GM23338 (cell line): ENCODE results near the gene HNRNPM.

Experiments used
- EZH2phosphoT487 ChIP-seq: fragments of 200-600 bp; sonication (generic); IDR thresholded peaks from one replicate; pipeline ENCODE4 v1.8.1; 2018; ENCODE audit warnings: antibody characterized with exemption; ENCODE audit not compliant: unreplicated experiment
- JUNB ChIP-seq: IDR thresholded peaks from one replicate; pipeline ENCODE4 v1.6.1; 2016; ENCODE audit warnings: antibody characterized with exemption; ENCODE audit not compliant: unreplicated experiment
- POLR2AphosphoS5 ChIP-seq: IDR thresholded peaks from 2 replicates; pipeline ENCODE4 v1.6.1; 2016; ENCODE audit warnings: antibody characterized with exemption, low read depth
- ZNF114 ChIP-seq: fragments of 250-450 bp; sonication (Bioruptor Pico); IDR thresholded peaks from 2 replicates; pipeline ENCODE4 v1.5.0; 2020; ENCODE audit warnings: mild to moderate bottlenecking, moderate library complexity
- TF ChIP-seq, protein P1 (sequence below), 2 experiments: fragments of 200-600 bp in 1 of 2; sonication (generic) in 1 of 2; conservative IDR thresholded peaks; 2 replicates each; pipeline versions ENCODE4 v1.5.1 to v1.6.1; 2016 to 2017; ENCODE audit warnings: antibody characterized with exemption in 2 of 2, low read depth in 2 of 2, mild to moderate bottlenecking in 2 of 2, moderate library complexity in 1 of 2
- TF ChIP-seq, protein P2 (sequence below): IDR thresholded peaks from one replicate; pipeline ENCODE4 v1.6.1; 2018; ENCODE audit warnings: antibody characterized with exemption; ENCODE audit not compliant: unreplicated experiment

DNA sequence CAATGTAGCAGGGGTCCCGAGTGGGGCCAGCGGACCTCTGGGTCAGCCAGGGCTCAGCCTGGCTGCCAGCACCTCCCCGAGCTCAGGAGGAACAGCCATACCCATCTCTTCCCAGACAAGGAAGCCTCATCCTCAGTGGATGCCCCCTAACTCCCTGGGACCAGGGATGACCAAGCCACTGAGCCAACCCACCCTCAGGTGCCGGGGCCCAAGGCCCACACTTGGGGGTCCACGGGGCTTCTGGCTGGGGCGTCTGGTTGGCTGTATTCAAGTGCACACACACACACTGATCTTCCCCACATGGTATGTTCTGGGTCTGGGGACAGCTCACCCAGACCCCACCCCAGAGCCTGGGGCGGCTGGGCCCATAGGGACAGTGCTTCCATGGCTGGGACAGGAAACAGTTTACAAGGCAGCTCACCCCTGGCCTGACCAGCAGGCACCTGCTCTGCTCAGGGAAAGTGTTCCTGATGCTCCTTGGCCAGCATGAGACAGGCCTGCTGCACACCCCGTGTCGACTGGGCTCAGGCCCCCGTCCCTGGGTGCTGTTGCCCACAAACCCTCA, 46.9 kb upstream of the HNRNPM start:
- no peak for TF ChIP-seq JUNB
- TF ChIP-seq, protein P1, sequence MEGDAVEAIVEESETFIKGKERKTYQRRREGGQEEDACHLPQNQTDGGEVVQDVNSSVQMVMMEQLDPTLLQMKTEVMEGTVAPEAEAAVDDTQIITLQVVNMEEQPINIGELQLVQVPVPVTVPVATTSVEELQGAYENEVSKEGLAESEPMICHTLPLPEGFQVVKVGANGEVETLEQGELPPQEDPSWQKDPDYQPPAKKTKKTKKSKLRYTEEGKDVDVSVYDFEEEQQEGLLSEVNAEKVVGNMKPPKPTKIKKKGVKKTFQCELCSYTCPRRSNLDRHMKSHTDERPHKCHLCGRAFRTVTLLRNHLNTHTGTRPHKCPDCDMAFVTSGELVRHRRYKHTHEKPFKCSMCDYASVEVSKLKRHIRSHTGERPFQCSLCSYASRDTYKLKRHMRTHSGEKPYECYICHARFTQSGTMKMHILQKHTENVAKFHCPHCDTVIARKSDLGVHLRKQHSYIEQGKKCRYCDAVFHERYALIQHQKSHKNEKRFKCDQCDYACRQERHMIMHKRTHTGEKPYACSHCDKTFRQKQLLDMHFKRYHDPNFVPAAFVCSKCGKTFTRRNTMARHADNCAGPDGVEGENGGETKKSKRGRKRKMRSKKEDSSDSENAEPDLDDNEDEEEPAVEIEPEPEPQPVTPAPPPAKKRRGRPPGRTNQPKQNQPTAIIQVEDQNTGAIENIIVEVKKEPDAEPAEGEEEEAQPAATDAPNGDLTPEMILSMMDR (conservative IDR thresholded peaks at IDR 0.05; ENCODE audit: low read depth in 2 of 2) = no peak
- TF ChIP-seq, protein P2, sequence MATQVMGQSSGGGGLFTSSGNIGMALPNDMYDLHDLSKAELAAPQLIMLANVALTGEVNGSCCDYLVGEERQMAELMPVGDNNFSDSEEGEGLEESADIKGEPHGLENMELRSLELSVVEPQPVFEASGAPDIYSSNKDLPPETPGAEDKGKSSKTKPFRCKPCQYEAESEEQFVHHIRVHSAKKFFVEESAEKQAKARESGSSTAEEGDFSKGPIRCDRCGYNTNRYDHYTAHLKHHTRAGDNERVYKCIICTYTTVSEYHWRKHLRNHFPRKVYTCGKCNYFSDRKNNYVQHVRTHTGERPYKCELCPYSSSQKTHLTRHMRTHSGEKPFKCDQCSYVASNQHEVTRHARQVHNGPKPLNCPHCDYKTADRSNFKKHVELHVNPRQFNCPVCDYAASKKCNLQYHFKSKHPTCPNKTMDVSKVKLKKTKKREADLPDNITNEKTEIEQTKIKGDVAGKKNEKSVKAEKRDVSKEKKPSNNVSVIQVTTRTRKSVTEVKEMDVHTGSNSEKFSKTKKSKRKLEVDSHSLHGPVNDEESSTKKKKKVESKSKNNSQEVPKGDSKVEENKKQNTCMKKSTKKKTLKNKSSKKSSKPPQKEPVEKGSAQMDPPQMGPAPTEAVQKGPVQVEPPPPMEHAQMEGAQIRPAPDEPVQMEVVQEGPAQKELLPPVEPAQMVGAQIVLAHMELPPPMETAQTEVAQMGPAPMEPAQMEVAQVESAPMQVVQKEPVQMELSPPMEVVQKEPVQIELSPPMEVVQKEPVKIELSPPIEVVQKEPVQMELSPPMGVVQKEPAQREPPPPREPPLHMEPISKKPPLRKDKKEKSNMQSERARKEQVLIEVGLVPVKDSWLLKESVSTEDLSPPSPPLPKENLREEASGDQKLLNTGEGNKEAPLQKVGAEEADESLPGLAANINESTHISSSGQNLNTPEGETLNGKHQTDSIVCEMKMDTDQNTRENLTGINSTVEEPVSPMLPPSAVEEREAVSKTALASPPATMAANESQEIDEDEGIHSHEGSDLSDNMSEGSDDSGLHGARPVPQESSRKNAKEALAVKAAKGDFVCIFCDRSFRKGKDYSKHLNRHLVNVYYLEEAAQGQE = no peak
- TF ChIP-seq ZNF114 (CRISPR knock-in tag) = no peak
- TF ChIP-seq POLR2AphosphoS5 = no peak
- no peak for TF ChIP-seq EZH2phosphoT487
